ENCODE measurements around the gene AP2B1. TPM values are rescaled to one million over a fixed set of nuclear protein-coding genes. Genes with fewer than 3 reads are reported as not detected.

AP2B1 gene
- total RNA-seq, 1 donor from 2014 or later, result 187 TPM

DNA sequence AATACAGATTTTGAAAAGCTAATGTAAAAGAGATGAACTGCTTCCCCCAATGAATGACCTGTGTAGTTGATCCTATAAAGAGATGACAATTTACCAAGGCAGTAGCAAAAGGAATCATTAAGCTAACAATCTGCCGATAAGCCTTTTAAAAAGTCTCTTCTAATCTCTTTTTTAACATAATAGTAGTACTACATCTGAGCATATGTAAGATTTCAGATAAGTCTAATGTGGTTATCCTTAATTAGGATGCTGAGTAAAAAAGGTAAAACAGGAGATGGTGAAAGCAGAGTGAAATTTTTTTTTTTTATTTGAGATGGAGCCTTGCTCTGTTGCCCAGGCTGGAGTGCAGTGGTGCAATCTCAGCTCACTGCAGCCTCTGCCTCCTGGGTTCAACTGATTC is 118.1 kb downstream of the AP2B1 start:
- Mint-ChIP-seq H3K36me3 (ENCODE audit: low read depth) (peaks cover 8% of the 10 kb centered on the region), H3K4me1 (ENCODE audit: low read depth) (peaks cover 45% of the 10 kb centered on the region), H3K27me3 (ENCODE audit: low read depth) (no peaks in the 10 kb centered on the region), H3K9me3 (ENCODE audit: low read depth) (no peaks in the 10 kb centered on the region), H3K4me3 (ENCODE audit: unreplicated experiment) (no peak overlapping the region), H3K27ac (ENCODE audit: unreplicated experiment) (peak overlapping the region; percentile 6)
- no peak for DNase-seq (ENCODE audit: low spot score)
- TF ChIP-seq, protein P1, sequence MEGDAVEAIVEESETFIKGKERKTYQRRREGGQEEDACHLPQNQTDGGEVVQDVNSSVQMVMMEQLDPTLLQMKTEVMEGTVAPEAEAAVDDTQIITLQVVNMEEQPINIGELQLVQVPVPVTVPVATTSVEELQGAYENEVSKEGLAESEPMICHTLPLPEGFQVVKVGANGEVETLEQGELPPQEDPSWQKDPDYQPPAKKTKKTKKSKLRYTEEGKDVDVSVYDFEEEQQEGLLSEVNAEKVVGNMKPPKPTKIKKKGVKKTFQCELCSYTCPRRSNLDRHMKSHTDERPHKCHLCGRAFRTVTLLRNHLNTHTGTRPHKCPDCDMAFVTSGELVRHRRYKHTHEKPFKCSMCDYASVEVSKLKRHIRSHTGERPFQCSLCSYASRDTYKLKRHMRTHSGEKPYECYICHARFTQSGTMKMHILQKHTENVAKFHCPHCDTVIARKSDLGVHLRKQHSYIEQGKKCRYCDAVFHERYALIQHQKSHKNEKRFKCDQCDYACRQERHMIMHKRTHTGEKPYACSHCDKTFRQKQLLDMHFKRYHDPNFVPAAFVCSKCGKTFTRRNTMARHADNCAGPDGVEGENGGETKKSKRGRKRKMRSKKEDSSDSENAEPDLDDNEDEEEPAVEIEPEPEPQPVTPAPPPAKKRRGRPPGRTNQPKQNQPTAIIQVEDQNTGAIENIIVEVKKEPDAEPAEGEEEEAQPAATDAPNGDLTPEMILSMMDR (IDR thresholded peaks at IDR 0.05), result no peak

DNA sequence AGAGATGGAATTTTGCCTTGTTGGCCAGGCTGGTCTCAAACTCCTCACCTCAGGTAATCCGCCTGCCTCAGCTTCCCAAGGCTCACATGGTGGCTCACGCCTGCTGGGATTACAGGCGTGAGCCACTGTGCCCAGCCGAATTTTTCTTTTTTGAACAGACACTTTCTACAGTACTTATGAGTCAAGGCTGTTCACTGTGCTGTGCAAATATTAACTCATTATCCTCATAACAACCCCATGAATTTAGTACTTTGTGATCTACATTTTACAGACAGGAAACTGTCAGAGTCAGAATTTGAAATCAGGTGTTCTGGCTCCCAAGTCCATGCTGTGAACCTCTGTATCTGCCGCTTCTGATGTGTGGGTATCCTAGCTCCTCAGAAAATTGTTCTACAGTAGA is 118.6 kb downstream of the AP2B1 start:
- H3K27me3 Mint-ChIP-seq (ENCODE audit: low read depth), result no peaks in the 10 kb centered on the region
- no peaks in the 10 kb centered on the region for H3K9me3 Mint-ChIP-seq (ENCODE audit: low read depth)
- H3K4me3 Mint-ChIP-seq (ENCODE audit: unreplicated experiment), result no peak overlapping the region
- DNase-seq (ENCODE audit: low spot score), result no peak
- H3K27ac Mint-ChIP-seq (ENCODE audit: unreplicated experiment), result peak overlapping the region; percentile 41
- peaks cover 48% of the 10 kb centered on the region for H3K4me1 Mint-ChIP-seq (ENCODE audit: low read depth)
- TF ChIP-seq, protein P1 (IDR thresholded peaks at IDR 0.05), result no peak
- peaks cover 8% of the 10 kb centered on the region for H3K36me3 Mint-ChIP-seq (ENCODE audit: low read depth)

DNA sequence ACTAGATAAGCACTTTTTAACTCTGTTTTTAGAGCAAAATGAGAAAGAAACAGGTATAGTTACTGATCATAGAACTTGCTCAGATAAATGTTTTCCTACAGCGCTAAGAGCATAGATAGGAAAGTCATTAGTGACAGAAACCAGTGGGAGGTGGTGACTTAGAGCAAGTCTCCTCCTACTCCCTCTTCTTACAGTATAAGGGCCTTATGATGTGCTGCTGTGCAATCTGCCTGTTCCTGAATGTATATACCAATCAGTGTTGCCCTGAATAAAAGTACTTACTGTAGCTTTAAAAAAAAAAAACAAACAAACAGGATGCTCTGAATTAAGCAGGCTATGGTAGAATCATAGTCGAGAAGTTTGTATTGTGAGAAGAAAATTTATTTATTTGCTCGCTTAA is 121.0 kb downstream of the AP2B1 start:
- no peaks in the 10 kb centered on the region for H3K27me3 Mint-ChIP-seq (ENCODE audit: low read depth)
- H3K9me3 Mint-ChIP-seq (ENCODE audit: low read depth), result no peaks in the 10 kb centered on the region
- TF ChIP-seq, protein P1 (IDR thresholded peaks at IDR 0.05), result no peak
- H3K4me1 Mint-ChIP-seq (ENCODE audit: low read depth), result peaks cover 32% of the 10 kb centered on the region
- DNase-seq (ENCODE audit: low spot score), result no peak
- H3K36me3 Mint-ChIP-seq (ENCODE audit: low read depth), result peaks cover 8% of the 10 kb centered on the region
- no peak overlapping the region for H3K4me3 Mint-ChIP-seq (ENCODE audit: unreplicated experiment)
- H3K27ac Mint-ChIP-seq (ENCODE audit: unreplicated experiment), result peak overlapping the region; percentile 30

DNA sequence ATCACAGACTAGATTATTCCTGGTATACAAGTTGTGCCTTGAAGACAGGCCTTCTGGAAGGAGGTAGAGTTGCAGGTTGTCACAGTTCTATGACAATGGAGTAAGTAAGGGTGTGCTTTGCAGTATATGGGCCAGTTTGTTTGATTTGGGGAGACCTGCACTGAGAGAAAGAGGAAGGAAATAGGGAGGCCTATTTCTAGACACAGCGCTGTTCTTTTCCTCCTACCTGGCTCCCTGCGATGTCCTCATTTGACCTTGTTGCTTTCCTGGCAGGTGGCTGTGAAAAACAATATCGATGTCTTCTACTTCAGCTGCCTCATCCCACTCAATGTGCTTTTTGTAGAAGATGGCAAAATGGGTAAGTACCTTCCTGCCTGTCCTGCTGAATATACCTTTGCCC is 121.8 kb downstream of the AP2B1 start:
- Mint-ChIP-seq H3K27me3 (ENCODE audit: low read depth) (no peaks in the 10 kb centered on the region), H3K27ac (ENCODE audit: unreplicated experiment) (peak overlapping the region; percentile 45), H3K9me3 (ENCODE audit: low read depth) (no peaks in the 10 kb centered on the region), H3K4me1 (ENCODE audit: low read depth) (peaks cover 32% of the 10 kb centered on the region), H3K4me3 (ENCODE audit: unreplicated experiment) (no peak overlapping the region), H3K36me3 (ENCODE audit: low read depth) (peaks cover 8% of the 10 kb centered on the region)
- no peak for DNase-seq (ENCODE audit: low spot score)
- TF ChIP-seq, protein P1 (IDR thresholded peaks at IDR 0.05), result no peak

DNA sequence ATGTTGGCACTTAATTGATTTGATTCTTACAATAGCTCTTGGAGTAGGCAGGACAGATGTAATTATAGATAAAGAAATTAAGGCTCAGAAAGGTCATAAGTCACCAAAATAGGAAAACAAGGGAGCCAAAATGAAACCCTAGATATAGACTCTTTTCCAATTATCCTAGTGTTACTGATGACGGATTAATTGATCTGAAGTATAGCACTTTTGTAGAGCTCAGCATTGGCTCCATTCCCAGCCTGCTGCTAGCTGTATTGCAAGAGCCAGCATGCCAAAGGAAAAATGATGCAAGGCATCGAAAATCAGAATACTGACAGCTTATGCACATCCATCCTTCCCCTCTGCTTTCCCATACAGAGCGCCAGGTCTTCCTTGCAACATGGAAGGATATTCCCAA is 122.8 kb downstream of the AP2B1 start:
- no peak overlapping the region for H3K4me3 Mint-ChIP-seq (ENCODE audit: unreplicated experiment)
- no peaks in the 10 kb centered on the region for H3K9me3 Mint-ChIP-seq (ENCODE audit: low read depth)
- peak overlapping the region; percentile 89 for H3K27ac Mint-ChIP-seq (ENCODE audit: unreplicated experiment)
- H3K4me1 Mint-ChIP-seq (ENCODE audit: low read depth), result peaks cover 32% of the 10 kb centered on the region
- no peak for DNase-seq (ENCODE audit: low spot score)
- peaks cover 8% of the 10 kb centered on the region for H3K36me3 Mint-ChIP-seq (ENCODE audit: low read depth)
- TF ChIP-seq, protein P1 (IDR thresholded peaks at IDR 0.05), result no peak
- no peaks in the 10 kb centered on the region for H3K27me3 Mint-ChIP-seq (ENCODE audit: low read depth)
